Omental fat pad (tissue), 4 donors: ENCODE data around the gene PEMT. TPM values are rescaled to one million over a fixed set of nuclear protein-coding genes. Genes with fewer than 3 reads are reported as not detected.

ENCODE experiments used
- ATAC-seq: fragments of 150-250 bp; one replicate; pipeline ENCODE4 v1.9.1; 2016; ENCODE audit warnings: mild to moderate bottlenecking, moderate library complexity; ENCODE audit not compliant: low FRiP score
- DNase-seq: peaks from one replicate; pipeline ENCODE4 v3.0.0-alpha.2; 2019; ENCODE audit warnings: low spot score
- total RNA-seq, 4 donors: library from RNA; depleted of rRNA; stranded (reverse); fragments of >200 nt; gene quantifications; one replicate each; pipeline ENCODE4 v1.1.0, GENCODE V29; 2016
- TF ChIP-seq, protein P1 (sequence below), 3 donors: fragments of 450-650 bp; IDR thresholded peaks; one replicate each; pipeline ENCODE4 v1.5.1; 2016 to 2017; ENCODE audit warnings: antibody characterized with exemption in 3 of 3, mild to moderate bottlenecking in 3 of 3, moderate library complexity in 2 of 3

Gene PEMT
- total RNA-seq, 4 donors from 2014 or later: 32.2 to 181 (median 57.1) TPM

DNA sequence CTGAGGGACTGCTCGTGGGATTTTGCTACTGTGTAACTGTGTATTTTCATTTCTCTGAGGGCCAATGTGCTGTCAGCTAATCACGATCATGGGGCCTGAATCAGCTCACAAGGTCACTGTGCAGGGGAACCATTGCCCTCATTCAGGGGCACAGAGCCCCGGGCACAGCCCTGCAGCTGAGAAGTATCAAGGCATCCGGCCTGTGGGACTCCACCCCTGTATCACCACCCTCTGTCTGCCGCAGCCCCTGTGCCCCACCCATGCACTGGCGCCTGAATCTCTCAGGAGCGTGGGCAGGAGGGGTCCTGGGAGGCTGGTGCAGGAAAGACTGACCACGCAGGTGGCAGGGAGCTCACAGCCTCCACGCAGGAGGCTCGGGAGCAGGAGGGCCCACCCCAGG is 51.9 kb downstream of the PEMT start:
- ATAC-seq (no peak), DNase-seq (no peak)
- TF ChIP-seq, protein P1, sequence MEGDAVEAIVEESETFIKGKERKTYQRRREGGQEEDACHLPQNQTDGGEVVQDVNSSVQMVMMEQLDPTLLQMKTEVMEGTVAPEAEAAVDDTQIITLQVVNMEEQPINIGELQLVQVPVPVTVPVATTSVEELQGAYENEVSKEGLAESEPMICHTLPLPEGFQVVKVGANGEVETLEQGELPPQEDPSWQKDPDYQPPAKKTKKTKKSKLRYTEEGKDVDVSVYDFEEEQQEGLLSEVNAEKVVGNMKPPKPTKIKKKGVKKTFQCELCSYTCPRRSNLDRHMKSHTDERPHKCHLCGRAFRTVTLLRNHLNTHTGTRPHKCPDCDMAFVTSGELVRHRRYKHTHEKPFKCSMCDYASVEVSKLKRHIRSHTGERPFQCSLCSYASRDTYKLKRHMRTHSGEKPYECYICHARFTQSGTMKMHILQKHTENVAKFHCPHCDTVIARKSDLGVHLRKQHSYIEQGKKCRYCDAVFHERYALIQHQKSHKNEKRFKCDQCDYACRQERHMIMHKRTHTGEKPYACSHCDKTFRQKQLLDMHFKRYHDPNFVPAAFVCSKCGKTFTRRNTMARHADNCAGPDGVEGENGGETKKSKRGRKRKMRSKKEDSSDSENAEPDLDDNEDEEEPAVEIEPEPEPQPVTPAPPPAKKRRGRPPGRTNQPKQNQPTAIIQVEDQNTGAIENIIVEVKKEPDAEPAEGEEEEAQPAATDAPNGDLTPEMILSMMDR (IDR thresholded peaks at IDR 0.05): no peak

DNA sequence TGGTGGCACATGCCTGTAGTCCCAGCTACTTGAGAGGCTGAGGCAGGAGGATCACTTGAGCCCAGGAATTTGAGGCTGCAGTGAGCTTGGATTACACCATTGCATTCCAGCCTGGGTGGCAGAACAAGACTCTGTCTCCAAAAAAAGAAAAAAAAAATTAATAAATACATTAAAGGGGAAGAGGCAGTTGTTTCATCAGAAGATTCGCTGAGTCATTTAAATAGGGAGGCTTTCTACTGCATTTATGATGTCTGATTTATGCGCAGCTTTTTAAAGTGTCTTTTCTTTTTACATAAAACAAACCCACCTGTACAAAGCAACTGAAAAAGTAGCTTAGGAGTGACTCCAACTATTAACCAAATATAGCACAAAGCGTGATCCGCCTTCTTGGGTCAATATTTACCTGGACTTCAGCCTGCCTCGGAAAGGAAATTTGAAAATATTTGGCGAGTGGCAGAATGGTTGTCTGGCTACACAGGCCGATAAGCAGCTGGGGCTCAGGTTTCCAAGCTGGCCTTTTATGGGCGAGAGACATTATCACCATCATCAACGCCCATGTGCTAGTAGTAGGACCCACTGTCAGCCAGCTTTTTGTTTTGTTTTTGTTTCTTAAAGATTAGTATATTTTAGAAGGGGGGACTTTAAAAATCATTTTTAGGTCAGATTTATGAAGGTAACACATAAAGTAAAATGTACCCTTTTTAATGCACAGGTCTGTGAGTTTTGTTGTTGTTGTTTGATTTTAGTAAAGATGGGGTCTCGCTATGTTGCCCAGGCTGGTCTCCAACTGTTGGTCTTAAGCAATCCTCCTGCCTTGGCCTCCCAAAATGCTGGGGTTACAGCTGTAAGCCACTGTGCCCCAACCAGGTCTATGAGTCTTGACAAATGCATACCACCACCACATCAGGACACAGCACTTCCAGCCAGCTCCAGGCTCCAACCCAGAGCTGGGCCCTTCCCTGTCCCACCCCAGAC is 52.8 kb downstream of the PEMT start:
- no peak for ATAC-seq

DNA sequence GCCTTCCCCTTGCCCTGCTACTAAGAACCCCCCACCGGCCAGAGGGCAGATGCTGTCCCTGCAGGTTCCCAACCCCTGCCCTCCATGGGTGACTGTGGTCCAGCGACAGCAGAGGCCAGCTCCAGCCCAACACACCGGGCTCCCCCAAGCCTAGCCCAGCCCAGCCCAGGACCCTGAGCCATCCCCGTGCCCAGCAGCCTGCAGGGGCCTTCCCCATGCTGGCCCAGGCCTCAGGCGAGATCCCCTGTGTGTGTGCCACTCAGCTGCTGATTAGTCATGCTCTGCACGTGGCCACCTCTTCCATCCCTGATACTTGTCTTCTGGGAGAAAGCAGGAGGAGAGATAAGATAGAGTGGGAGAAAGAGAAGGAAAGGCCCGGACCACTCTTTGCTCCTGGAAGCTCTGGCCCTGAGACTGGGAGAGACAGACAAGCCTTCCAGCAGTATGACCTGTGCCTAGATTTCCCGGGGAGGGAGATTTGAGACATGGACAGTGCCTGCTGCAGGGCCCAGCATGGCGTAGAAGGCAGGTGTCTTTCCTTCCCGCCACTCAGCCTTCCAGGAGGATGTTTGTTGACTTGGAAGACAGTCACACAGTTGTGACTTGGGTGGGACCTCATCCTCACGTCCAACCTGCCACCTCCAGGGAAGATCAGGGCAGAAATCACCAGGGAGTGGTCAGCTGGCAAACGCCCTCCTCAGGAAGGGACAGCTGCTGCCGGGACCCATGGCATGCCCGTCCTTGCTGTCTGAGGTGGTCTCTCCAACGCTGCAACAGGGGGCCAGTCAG is 54.0 kb downstream of the PEMT start:
- no peak for DNase-seq
- ATAC-seq: no peak
- TF ChIP-seq, protein P1 (IDR thresholded peaks at IDR 0.05): no peak

More for the DNA sequence above, 52.8 kb downstream of the PEMT start:
- TF ChIP-seq, protein P1 (IDR thresholded peaks at IDR 0.05): no peak
- no peak for DNase-seq

DNA sequence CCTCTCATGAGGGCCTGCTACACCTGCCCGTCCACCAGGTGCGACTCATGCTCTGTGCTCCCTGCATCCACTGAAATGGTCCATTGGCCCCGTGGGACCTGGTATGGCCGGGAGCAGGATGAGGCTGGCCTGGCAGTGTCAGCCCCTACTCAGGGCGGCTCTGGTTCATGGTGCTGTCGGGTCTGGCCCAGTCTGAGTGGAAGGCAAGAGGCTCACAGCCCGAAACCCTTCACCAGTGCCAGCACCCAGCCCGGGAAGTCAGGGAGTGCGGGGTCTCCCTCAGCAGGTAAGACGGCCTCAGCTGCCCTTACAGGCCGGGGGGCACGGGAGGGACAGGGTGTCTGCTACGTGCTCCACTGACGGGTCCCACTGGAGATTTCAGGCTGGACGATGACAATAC is 54.8 kb downstream of the PEMT start:
- TF ChIP-seq, protein P1 (IDR thresholded peaks at IDR 0.05): no peak
- ATAC-seq (no peak), DNase-seq (no peak)

DNA sequence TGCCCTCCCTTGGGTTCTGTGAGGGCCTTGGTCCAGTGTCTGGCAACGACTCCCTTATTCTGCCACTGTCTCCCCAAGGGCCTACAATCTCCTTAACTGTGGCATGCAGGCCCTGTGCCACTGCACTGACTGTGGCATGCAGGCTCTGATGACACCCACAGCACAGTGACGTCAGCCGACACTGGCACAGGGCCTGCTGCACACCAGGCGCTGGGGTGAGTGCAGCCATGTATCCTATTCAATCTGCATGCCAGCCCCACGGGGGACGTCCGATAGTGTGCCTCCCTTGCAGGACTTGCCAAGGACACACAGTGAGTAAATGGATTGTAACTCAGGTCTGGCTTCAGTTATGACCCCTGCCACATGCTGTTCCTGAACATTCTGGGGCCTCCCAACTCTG is 55.6 kb downstream of the PEMT start:
- TF ChIP-seq, protein P1 (IDR thresholded peaks at IDR 0.05): no peak
- DNase-seq: no peak
- ATAC-seq: no peak

DNA sequence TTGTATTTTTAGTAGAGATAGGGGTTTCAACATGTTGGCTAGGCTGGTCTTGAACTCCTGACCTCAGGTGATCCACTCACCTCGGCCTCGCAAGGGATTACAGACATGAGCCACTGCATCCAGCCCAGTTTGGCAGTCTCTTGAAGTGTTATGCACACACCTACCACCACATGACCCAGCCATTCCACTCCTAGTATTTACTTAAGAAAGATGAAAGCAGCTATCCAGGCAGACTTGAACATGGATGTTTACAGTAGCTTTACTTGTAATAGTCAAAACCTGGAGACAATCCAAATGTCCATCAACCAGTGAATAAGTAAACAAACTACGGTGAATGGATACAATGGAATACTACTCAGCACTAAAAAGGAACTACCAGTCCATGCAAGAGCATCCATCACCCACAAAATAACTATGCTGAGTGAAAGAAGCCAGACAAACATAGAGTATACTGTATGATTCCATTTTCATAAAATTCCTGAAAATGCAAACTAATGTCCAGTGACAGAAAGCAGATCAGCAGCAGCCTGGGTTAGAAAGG is 57.5 kb downstream of the PEMT start:
- DNase-seq (no peak), ATAC-seq (no peak)
- TF ChIP-seq, protein P1 (IDR thresholded peaks at IDR 0.05): no peak
